Natural killer cell (primary cell): ENCODE results near the gene DNAJC24. TPM values are rescaled to one million over a fixed set of nuclear protein-coding genes. Genes with fewer than 3 reads are reported as not detected.

Source experiments
- ATAC-seq, 3 donors: fragments of 150-1000 bp in 2 of 3; fragments of 200-7000 bp in 1 of 3; cut with Tn5 transposase; 1 replicate in 1 of 3; 2 replicates in 2 of 3; pipeline ENCODE4 v1.10.0; 2021; ENCODE audit warnings: mild to moderate bottlenecking in 2 of 3, moderate library complexity in 2 of 3
- DNase-seq, 2 donors: peaks; one replicate each; pipeline versions ENCODE4 v3.0.0 to v3.0.0-alpha.2; 2013 to 2021; ENCODE audit warnings: mixed read lengths in 1 of 2
- H3K27ac ChIP-seq: one replicate; pipeline ENCODE4 v1.5.1; 2013; ENCODE audit warnings: mild to moderate bottlenecking, low read length
- H3K27me3 ChIP-seq: one replicate; pipeline ENCODE4 v1.6.1; 2013; ENCODE audit warnings: low read length; ENCODE audit not compliant: control insufficient read depth, insufficient read depth
- H3K36me3 ChIP-seq: one replicate; pipeline ENCODE4 v1.6.1; 2013; ENCODE audit warnings: low read length; ENCODE audit not compliant: control insufficient read depth, insufficient read depth
- H3K4me1 ChIP-seq: one replicate; pipeline ENCODE4 v1.6.1; 2013; ENCODE audit warnings: low read length; ENCODE audit not compliant: control insufficient read depth, insufficient read depth
- H3K4me3 ChIP-seq: one replicate; pipeline ENCODE4 v1.5.1; 2013; ENCODE audit warnings: low read length
- H3K9me3 ChIP-seq: one replicate; pipeline ENCODE4 v1.6.1; 2013; ENCODE audit warnings: low read length; ENCODE audit not compliant: control insufficient read depth, insufficient read depth
- H3K27ac Mint-ChIP-seq, 2 donors: one replicate each; pipeline ENCODE4 v1.8.0; 2022; ENCODE audit warnings: mild to moderate bottlenecking in 2 of 2, mixed read lengths in 2 of 2, moderate library complexity in 1 of 2
- H3K27me3 Mint-ChIP-seq, 2 donors: one replicate each; pipeline ENCODE4 v1.8.0; 2022; ENCODE audit warnings: low read depth in 2 of 2, mixed read lengths in 2 of 2
- H3K36me3 Mint-ChIP-seq: one replicate; pipeline ENCODE4 v1.8.0; 2022; ENCODE audit warnings: mixed read lengths
- H3K4me1 Mint-ChIP-seq, 2 donors: one replicate each; pipeline ENCODE4 v1.8.0; 2022; ENCODE audit warnings: mixed read lengths in 2 of 2
- H3K4me3 Mint-ChIP-seq: one replicate; pipeline ENCODE4 v1.8.0; 2022; ENCODE audit warnings: mild to moderate bottlenecking, moderate library complexity, mixed read lengths
- H3K9me3 Mint-ChIP-seq, 2 donors: one replicate each; pipeline ENCODE4 v1.8.0; 2022; ENCODE audit warnings: mixed read lengths in 2 of 2
- WGBS: methylation state at CpG from one replicate; pipeline ENCODE4 v1.1.7; 2013; ENCODE audit warnings: missing lambda C conversion rate; ENCODE audit not compliant: insufficient coverage; 5-methylcytosine and 5-hydroxymethylcytosine counted together
- intact Hi-C: fragments of 100-400 bp; cut with micrococcal nuclease; formaldehyde crosslinking; loops from one replicate; pipeline ENCODE4 v1.14.2; 2022
- total RNA-seq, 4 donors: library from RNA; stranded (reverse); fragments of 120-200 nt in 1 of 4; gene quantifications; one replicate each; pipeline versions ENCODE4 v1.2.3 to v1.2.4, GENCODE V29; 2013 to 2022
- TF ChIP-seq, protein P1 (sequence below): fragments of 200-600 bp; IDR thresholded peaks from one replicate; pipeline ENCODE4 v1.8.0; 2022; ENCODE audit warnings: antibody characterized with exemption

Gene DNAJC24
- total RNA-seq, 3 donors from 2014 or later (not counting 1 experiment from before 2014, with no cell fraction given), result 14.9 to 22.7 (median 18.6) TPM

DNA sequence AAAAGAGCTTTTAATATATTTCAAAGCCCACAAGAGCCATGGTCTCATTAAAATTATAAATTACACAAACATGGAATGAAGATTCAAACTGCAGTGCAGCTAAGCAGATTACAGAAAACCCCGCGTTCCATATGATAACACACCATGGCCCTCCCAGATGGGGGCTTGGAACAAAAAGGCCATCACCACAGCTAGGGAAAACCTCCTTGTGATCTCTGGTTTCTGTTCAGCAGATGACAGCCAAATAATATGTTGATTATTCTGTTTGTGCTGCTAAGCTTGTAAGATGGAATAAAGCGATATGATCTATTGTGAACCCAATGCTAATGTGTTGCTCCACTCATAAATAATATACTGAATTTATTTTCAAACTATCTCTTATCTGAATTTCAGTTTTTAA, 111.3 kb downstream of the DNAJC24 start:
- H3K4me3 Mint-ChIP-seq, result no peak overlapping the region
- WGBS, result 100% methylated on average over 2 of the region's 3 CpGs
- intact Hi-C loops, result no loop called here

More for the DNA sequence above, 111.3 kb downstream of the DNAJC24 start:
- no peaks in the 10 kb centered on the region for H3K4me1 ChIP-seq
- H3K36me3 ChIP-seq, result no peaks in the 10 kb centered on the region
- no peak overlapping the region for H3K27ac ChIP-seq
- no peaks in the 10 kb centered on the region for H3K27me3 ChIP-seq
- ATAC-seq (no peak), DNase-seq (no peak)
- TF ChIP-seq, protein P1, sequence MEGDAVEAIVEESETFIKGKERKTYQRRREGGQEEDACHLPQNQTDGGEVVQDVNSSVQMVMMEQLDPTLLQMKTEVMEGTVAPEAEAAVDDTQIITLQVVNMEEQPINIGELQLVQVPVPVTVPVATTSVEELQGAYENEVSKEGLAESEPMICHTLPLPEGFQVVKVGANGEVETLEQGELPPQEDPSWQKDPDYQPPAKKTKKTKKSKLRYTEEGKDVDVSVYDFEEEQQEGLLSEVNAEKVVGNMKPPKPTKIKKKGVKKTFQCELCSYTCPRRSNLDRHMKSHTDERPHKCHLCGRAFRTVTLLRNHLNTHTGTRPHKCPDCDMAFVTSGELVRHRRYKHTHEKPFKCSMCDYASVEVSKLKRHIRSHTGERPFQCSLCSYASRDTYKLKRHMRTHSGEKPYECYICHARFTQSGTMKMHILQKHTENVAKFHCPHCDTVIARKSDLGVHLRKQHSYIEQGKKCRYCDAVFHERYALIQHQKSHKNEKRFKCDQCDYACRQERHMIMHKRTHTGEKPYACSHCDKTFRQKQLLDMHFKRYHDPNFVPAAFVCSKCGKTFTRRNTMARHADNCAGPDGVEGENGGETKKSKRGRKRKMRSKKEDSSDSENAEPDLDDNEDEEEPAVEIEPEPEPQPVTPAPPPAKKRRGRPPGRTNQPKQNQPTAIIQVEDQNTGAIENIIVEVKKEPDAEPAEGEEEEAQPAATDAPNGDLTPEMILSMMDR, result no peak
- Mint-ChIP-seq H3K27ac (no peak overlapping the region), H3K27me3 (no peaks in the 10 kb centered on the region), H3K4me1 (peaks cover 10% of the 10 kb centered on the region in 2 donors), H3K36me3 (no peaks in the 10 kb centered on the region), H3K9me3 (no peaks in the 10 kb centered on the region)
- no peaks in the 10 kb centered on the region for H3K9me3 ChIP-seq
- no peak overlapping the region for H3K4me3 ChIP-seq

Other genes with a start within 250 kb of the DNAJC24 start
- gene DCDC1, start 121 bp upstream of the DNAJC24 start, total RNA-seq, result not detected
- gene IMMP1L, start 139.8 kb downstream of the DNAJC24 start, total RNA-seq, result 10 to 100 TPM; 12.0 to 17.3 (median 15.7) TPM
- 10 to 100 TPM; 22.8 to 29.6 (median 23.4) TPM for gene ELP4, start 139.9 kb downstream of the DNAJC24 start, total RNA-seq